Stomach (tissue), 9 donors: Measurements from ENCODE around the gene EMP1. TPM values are rescaled to one million over a fixed set of nuclear protein-coding genes. Genes with fewer than 3 reads are reported as not detected.

ENCODE experiments used
- DNase-seq, 2 donors: peaks; one replicate each; pipeline versions ENCODE4 v3.0.0 to v3.0.0-alpha.2; 2013 to 2019
- H3K27ac ChIP-seq, 5 donors: fragments of 200-600 bp in 4 of 5; sonication (generic) in 4 of 5; one replicate each; pipeline ENCODE4 v1.5.1; 2013 to 2019; ENCODE audit warnings: mild to moderate bottlenecking in 1 of 5, moderate library complexity in 1 of 5
- H3K27me3 ChIP-seq, 3 donors: fragments of 200-600 bp; sonication (generic); one replicate each; pipeline ENCODE4 v1.5.1; 2017 to 2019; ENCODE audit warnings: mixed run types in 1 of 3
- H3K36me3 ChIP-seq, 4 donors: fragments of 200-600 bp; sonication (generic); 1 replicate in 3 of 4; 2 replicates in 1 of 4; pipeline ENCODE4 v1.5.1; 2016 to 2019
- H3K4me1 ChIP-seq, 4 donors: fragments of 200-600 bp; sonication (generic); one replicate each; pipeline ENCODE4 v1.5.1; 2016 to 2019
- H3K4me3 ChIP-seq, 4 donors: fragments of 200-600 bp; sonication (generic) in 3 of 4; one replicate each; pipeline ENCODE4 v1.5.1; 2016 to 2019; ENCODE audit warnings: mild to moderate bottlenecking in 1 of 4
- H3K9me3 ChIP-seq, 4 donors: fragments of 200-600 bp; sonication (generic); one replicate each; pipeline ENCODE4 v1.5.1; 2016 to 2019
- CTCF ChIP-seq, 7 experiments: fragments of 450-650 bp in 4 of 7; fragments of 200-600 bp in 3 of 7; sonication (generic) in 3 of 7; IDR thresholded peaks; one replicate each; pipeline ENCODE4 v1.5.1; 2016 to 2019; ENCODE audit warnings: antibody characterized with exemption in 7 of 7, control low read depth in 2 of 7, mild to moderate bottlenecking in 1 of 7
- EP300 ChIP-seq: sonication (generic); formaldehyde crosslinking; IDR thresholded peaks from one replicate; pipeline ENCODE4 v1.6.1; 2017; ENCODE audit warnings: antibody characterized with exemption
- POLR2A ChIP-seq, 4 donors: fragments of 450-650 bp; IDR thresholded peaks; one replicate each; pipeline ENCODE4 v1.6.1; 2016; ENCODE audit warnings: antibody characterized with exemption in 4 of 4, control low read depth in 2 of 4, mild to moderate bottlenecking in 1 of 4, moderate library complexity in 1 of 4
- POLR2AphosphoS5 ChIP-seq, 3 donors: sonication (generic); formaldehyde crosslinking; IDR thresholded peaks; one replicate each; pipeline ENCODE4 v1.6.1; 2016; ENCODE audit warnings: antibody characterized with exemption in 3 of 3
- WGBS, 5 donors: extraction: QIAGEN DNeasy Blood & Tissue Kit in 3 of 5; methylation state at CpG; one replicate each; pipeline versions ENCODE4 v1.1.5 to v1.1.7; 2013 to 2018; 5-methylcytosine and 5-hydroxymethylcytosine counted together
- intact Hi-C: fragments of 100-400 bp; cut with DNase I; formaldehyde crosslinking; loops from one replicate; pipeline ENCODE4 v1.15.1; 2023; ENCODE audit warnings: low total_unique reads
- polyA plus RNA-seq, 3 donors: library from polyadenylated mRNA; stranded (reverse); fragments of 200-250 nt; gene quantifications; one replicate each; pipeline ENCODE4 v1.2.3, GENCODE V29; 2013
- total RNA-seq, 5 donors: library from RNA; depleted of rRNA; stranded (reverse); fragments of >200 nt; gene quantifications; one replicate each; pipeline versions ENCODE4 v1.1.0 to v1.2.3, GENCODE V29; 2014 to 2016
- donor health status: healthy with polysubstance abuse.
- donor health status: Bipolar disorder and iron deficiency.
- donor health status: healthy.

Gene EMP1
- total and polyA plus RNA-seq, 8 donors: 6.2 to 209 (median 21.8) TPM

GRCh38 chr12:13241833-13242488, 45.4 kb downstream of the EMP1 start:
- Histone ChIP-seq H3K27ac (peak overlapping the region in 2 of 5 donors; percentile 41 to 68), H3K4me3 (no peak overlapping the region), H3K4me1 (no peaks in the 10 kb centered on the region), H3K27me3 (peaks cover 0 to 8% (median 0%) of the 10 kb centered on the region in 3 donors), H3K36me3 (no peaks in the 10 kb centered on the region), H3K9me3 (no peaks in the 10 kb centered on the region)
- TF ChIP-seq CTCF (IDR thresholded peaks at IDR 0.05): no peak
- peak in 1 of 3 donors; percentile 14 for TF ChIP-seq POLR2AphosphoS5 (IDR thresholded peaks at IDR 0.05)
- TF ChIP-seq POLR2A (IDR thresholded peaks at IDR 0.05): no peak
- DNase-seq: peak; percentile 27 to 42
- 51 to 70% (median 60%) methylated on average over 2 of the region's 2 CpGs for WGBS, 5 donors
- intact Hi-C loops: no loop called here

GRCh38 chr12:13242936-13243335, 46.4 kb downstream of the EMP1 start:
- H3K36me3 ChIP-seq: no peaks in the 10 kb centered on the region
- peak overlapping the region in 3 of 5 donors; percentile 41 to 68 (median 50) for H3K27ac ChIP-seq
- peaks cover 0 to 8% (median 0%) of the 10 kb centered on the region in 3 donors for H3K27me3 ChIP-seq
- H3K4me3 ChIP-seq: no peak overlapping the region
- H3K4me1 ChIP-seq: no peaks in the 10 kb centered on the region
- TF ChIP-seq CTCF (IDR thresholded peaks at IDR 0.05) (no peak), EP300 (no peak), POLR2AphosphoS5 (IDR thresholded peaks at IDR 0.05) (no peak), POLR2A (IDR thresholded peaks at IDR 0.05) (no peak)
- no peak for DNase-seq
- 75 to 82% (median 78%) methylated on average over 4 of the region's 4 CpGs for WGBS, 5 donors
- intact Hi-C loops: no loop called here
- no peaks in the 10 kb centered on the region for H3K9me3 ChIP-seq

GRCh38 chr12:13243516-13244070, 47.1 kb downstream of the EMP1 start:
- H3K27me3 ChIP-seq: peaks cover 0 to 8% (median 0%) of the 10 kb centered on the region in 3 donors
- H3K4me3 ChIP-seq: no peak overlapping the region
- no peaks in the 10 kb centered on the region for H3K4me1 ChIP-seq
- H3K27ac ChIP-seq: no peak overlapping the region
- H3K36me3 ChIP-seq: no peaks in the 10 kb centered on the region
- intact Hi-C loops: no loop called here
- DNase-seq: no peak
- H3K9me3 ChIP-seq: no peaks in the 10 kb centered on the region
- TF ChIP-seq EP300: no peak
- TF ChIP-seq POLR2AphosphoS5 (IDR thresholded peaks at IDR 0.05): no peak
- no peak for TF ChIP-seq CTCF (IDR thresholded peaks at IDR 0.05)
- TF ChIP-seq POLR2A (IDR thresholded peaks at IDR 0.05): no peak
- 28 to 46% (median 42%) methylated on average over 1 of the region's 1 CpG for WGBS, 5 donors

- Histone ChIP-seq H3K4me3 (no peak overlapping the region), H3K27ac (no peak overlapping the region), H3K4me1 (no peaks in the 10 kb centered on the region), H3K9me3 (no peaks in the 10 kb centered on the region), H3K27me3 (no peaks in the 10 kb centered on the region), H3K36me3 (no peaks in the 10 kb centered on the region)
- no peak for TF ChIP-seq POLR2A (IDR thresholded peaks at IDR 0.05)
- no peak for TF ChIP-seq CTCF (IDR thresholded peaks at IDR 0.05)
- no peak for TF ChIP-seq POLR2AphosphoS5 (IDR thresholded peaks at IDR 0.05)
- TF ChIP-seq EP300: no peak
- no peak for DNase-seq
- intact Hi-C loops: no loop called here
- WGBS, 5 donors: 60 to 81% (median 78%) methylated on average over 3 of the region's 3 CpGs
Measured at GRCh38 chr12:13247596-13247995, 51.1 kb downstream of the EMP1 start.
